Uterus (tissue), 2 donors: ENCODE data around the gene NT5M.

ENCODE experiments used
- CTCF ChIP-seq, 4 experiments: fragments of 200-600 bp in 2 of 4; fragments of 450-650 bp in 2 of 4; sonication (generic) in 2 of 4; IDR thresholded peaks; one replicate each; pipeline ENCODE4 v1.5.1; 2016 to 2019; ENCODE audit warnings: antibody characterized with exemption in 4 of 4, mild to moderate bottlenecking in 2 of 4, moderate library complexity in 1 of 4
- POLR2A ChIP-seq, 2 donors: fragments of 450-650 bp; IDR thresholded peaks; one replicate each; pipeline ENCODE4 v1.6.1; 2016; ENCODE audit warnings: antibody characterized with exemption in 2 of 2, mild to moderate bottlenecking in 1 of 2, moderate library complexity in 1 of 2

DNA sequence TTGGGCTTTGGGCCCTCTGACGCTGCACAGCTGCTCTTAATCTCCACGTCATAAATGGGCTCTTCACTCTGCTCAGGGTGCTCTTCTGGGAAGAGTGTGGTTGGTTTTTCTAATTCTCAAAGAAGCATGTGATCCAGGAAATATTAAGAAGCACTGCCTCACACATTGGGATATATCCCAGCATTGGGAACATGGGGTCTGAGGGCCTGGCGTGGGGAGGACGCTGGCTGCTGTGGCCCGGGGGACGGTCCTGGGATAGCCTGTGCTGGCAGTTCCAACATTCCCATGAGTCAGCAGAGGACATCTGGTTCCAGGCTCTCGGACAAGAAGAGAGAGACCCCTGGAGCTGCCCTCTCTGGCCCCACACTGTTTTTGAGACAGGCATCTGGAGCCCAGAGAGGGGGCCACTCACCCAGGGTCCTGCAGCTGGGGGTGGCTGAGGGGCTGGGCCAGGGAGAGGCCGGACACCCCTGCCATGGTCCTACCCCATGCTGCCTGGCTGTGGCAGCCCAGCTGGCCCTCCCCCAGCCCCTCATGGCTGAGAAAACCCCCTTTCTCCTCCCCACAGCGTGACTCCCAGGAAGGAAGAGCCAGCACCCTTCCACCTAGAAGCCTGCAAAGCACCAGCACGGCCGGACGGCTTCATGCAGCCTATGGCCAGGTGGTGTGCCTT lies 58.8 kb downstream of the NT5M start:
- TF ChIP-seq CTCF (IDR thresholded peaks at IDR 0.05) (no peak), POLR2A (IDR thresholded peaks at IDR 0.05) (no peak)
